Gastrocnemius medialis (tissue), 4 donors: ENCODE data around the gene CEP104. TPM values are rescaled to one million over a fixed set of nuclear protein-coding genes. Genes with fewer than 3 reads are reported as not detected.

Experiments used
- ATAC-seq, 2 donors: fragments of 150-250 bp; one replicate each; pipeline ENCODE4 v1.9.1; 2016
- DNase-seq, 2 donors: peaks; one replicate each; pipeline ENCODE4 v3.0.0-alpha.2; 2019
- H3K27ac ChIP-seq, 4 donors: fragments of 200-600 bp; sonication (generic); 1 replicate in 1 of 4; 2 replicates in 3 of 4; pipeline ENCODE4 v1.5.1; 2016 to 2018; ENCODE audit warnings: mild to moderate bottlenecking in 2 of 4, moderate library complexity in 1 of 4
- H3K27me3 ChIP-seq, 3 donors: fragments of 200-600 bp; sonication (generic) in 2 of 3; 1 replicate in 1 of 3; 2 replicates in 2 of 3; pipeline versions ENCODE4 v1.5.1 to v1.6.0; 2016 to 2019; ENCODE audit warnings: mild to moderate bottlenecking in 1 of 3, moderate library complexity in 1 of 3
- H3K36me3 ChIP-seq, 2 donors: fragments of 200-600 bp; sonication (generic) in 1 of 2; one replicate each; pipeline ENCODE4 v1.5.1; 2017 to 2018
- H3K4me1 ChIP-seq, 2 donors: fragments of 200-600 bp; sonication (generic) in 1 of 2; one replicate each; pipeline ENCODE4 v1.5.1; 2016 to 2017; ENCODE audit warnings: mild to moderate bottlenecking in 2 of 2
- H3K4me3 ChIP-seq, 4 donors: fragments of 200-600 bp; sonication (generic) in 3 of 4; 1 replicate in 1 of 4; 2 replicates in 3 of 4; pipeline ENCODE4 v1.5.1; 2016 to 2019; ENCODE audit warnings: mild to moderate bottlenecking in 2 of 4
- H3K9me3 ChIP-seq, 3 donors: fragments of 200-600 bp; sonication (generic) in 2 of 3; 1 replicate in 1 of 3; 2 replicates in 2 of 3; pipeline ENCODE4 v1.5.1; 2016 to 2019
- POLR2A ChIP-seq, 2 donors: fragments of 450-650 bp; IDR thresholded peaks; one replicate each; pipeline ENCODE4 v1.6.1; 2017; ENCODE audit warnings: antibody characterized with exemption in 2 of 2, mild to moderate bottlenecking in 2 of 2, moderate library complexity in 2 of 2
- in situ Hi-C, 4 donors: fragments of 200-750 bp; cut with MboI; loops; one replicate each; pipeline versions ENCODE4 v1.15.0 to v1.8.0; 2017; ENCODE audit warnings: low sequenced_read_pairs in 4 of 4
- intact Hi-C: fragments of 100-400 bp; cut with DNase I; formaldehyde crosslinking; loops from one replicate; pipeline ENCODE4 v1.15.1; 2023; ENCODE audit warnings: low total_unique reads
- total RNA-seq, 4 donors: library from RNA; depleted of rRNA; stranded (reverse); fragments of >200 nt; gene quantifications; one replicate each; pipeline versions ENCODE4 v1.1.0 to v1.2.3, GENCODE V29; 2016
- TF ChIP-seq, protein P1 (sequence below), 5 experiments: fragments of 450-650 bp in 3 of 5; fragments of 200-600 bp in 2 of 5; sonication (generic) in 2 of 5; IDR thresholded peaks in 4 of 5; conservative IDR thresholded peaks in 1 of 5; 1 replicate in 4 of 5; 2 replicates in 1 of 5; pipeline ENCODE4 v1.5.1; 2016 to 2019; ENCODE audit warnings: antibody characterized with exemption in 5 of 5, mild to moderate bottlenecking in 3 of 5, moderate library complexity in 3 of 5

Gene CEP104
- total RNA-seq, 4 donors from 2014 or later = 16.6 to 39.0 (median 21.9) TPM

DNA sequence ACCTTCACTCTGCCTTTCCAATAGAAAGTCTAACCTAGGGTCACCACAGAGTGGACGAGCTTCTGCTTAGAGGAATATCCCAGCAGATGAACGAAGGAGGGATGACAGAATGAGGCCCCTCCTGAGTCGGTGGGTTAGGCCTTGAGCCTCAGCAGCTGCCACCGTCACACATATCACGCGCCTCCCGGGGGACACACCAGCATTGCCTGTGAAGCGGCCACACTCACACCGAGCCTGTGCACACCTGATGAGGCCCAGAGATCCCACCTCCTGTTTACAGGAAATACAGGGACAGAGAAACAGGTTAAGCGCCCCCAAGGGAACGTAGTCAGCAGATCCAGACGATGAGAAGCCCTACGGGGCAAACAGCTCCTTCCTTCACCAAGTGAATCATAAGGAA lies 35.6 kb downstream of the CEP104 start:
- H3K27me3 ChIP-seq = no peaks in the 10 kb centered on the region
- TF ChIP-seq POLR2A (IDR thresholded peaks at IDR 0.05) = no peak
- TF ChIP-seq, protein P1, sequence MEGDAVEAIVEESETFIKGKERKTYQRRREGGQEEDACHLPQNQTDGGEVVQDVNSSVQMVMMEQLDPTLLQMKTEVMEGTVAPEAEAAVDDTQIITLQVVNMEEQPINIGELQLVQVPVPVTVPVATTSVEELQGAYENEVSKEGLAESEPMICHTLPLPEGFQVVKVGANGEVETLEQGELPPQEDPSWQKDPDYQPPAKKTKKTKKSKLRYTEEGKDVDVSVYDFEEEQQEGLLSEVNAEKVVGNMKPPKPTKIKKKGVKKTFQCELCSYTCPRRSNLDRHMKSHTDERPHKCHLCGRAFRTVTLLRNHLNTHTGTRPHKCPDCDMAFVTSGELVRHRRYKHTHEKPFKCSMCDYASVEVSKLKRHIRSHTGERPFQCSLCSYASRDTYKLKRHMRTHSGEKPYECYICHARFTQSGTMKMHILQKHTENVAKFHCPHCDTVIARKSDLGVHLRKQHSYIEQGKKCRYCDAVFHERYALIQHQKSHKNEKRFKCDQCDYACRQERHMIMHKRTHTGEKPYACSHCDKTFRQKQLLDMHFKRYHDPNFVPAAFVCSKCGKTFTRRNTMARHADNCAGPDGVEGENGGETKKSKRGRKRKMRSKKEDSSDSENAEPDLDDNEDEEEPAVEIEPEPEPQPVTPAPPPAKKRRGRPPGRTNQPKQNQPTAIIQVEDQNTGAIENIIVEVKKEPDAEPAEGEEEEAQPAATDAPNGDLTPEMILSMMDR (IDR thresholded peaks at IDR 0.05 in 4 of 5, conservative IDR thresholded peaks at IDR 0.05 in 1 of 5) = no peak
- DNase-seq (no peak), ATAC-seq (no peak)
- intact Hi-C loops (no loop called here), in situ Hi-C loops (loop anchor here in 1 of 4 donors (25.0 kb wide), 1 partner anchor 109 kb away; no protein-coding TSS in a partner anchor)
- H3K27ac ChIP-seq = no peak overlapping the region
- peaks cover 0 to 77% of the 10 kb centered on the region in 2 donors for H3K36me3 ChIP-seq
- no peaks in the 10 kb centered on the region for H3K9me3 ChIP-seq
- no peak overlapping the region for H3K4me3 ChIP-seq
- H3K4me1 ChIP-seq = no peaks in the 10 kb centered on the region

DNA sequence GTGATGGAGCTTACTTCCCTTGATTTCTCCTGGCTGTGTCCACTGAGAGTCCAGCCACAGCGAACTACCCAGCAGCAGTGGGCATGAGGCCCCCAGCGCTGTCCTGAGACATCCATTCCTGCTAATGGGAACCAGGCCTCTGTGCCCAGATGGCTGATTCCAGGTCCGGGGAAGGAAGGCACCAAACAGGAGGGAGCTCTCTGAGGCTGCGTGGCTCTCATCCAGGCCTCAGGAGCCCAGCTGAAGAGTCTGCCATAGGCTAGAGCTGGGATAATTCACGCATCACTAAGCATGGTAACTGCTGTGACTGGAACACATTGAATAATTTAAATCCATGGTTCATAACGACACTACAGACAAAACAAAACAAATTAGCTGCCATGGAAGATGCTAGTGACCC lies 36.0 kb downstream of the CEP104 start:
- ATAC-seq (no peak), DNase-seq (no peak)
- H3K27ac ChIP-seq = no peak overlapping the region
- TF ChIP-seq POLR2A (IDR thresholded peaks at IDR 0.05) = no peak
- TF ChIP-seq, protein P1 (IDR thresholded peaks at IDR 0.05 in 4 of 5, conservative IDR thresholded peaks at IDR 0.05 in 1 of 5) = no peak
- peaks cover 0 to 77% of the 10 kb centered on the region in 2 donors for H3K36me3 ChIP-seq
- no peaks in the 10 kb centered on the region for H3K9me3 ChIP-seq
- H3K4me3 ChIP-seq = no peak overlapping the region
- no peaks in the 10 kb centered on the region for H3K27me3 ChIP-seq
- in situ Hi-C loops = loop anchor here in 1 of 4 donors (25.0 kb wide), 1 partner anchor 109 kb away; no protein-coding TSS in a partner anchor
- intact Hi-C loops = no loop called here
- no peaks in the 10 kb centered on the region for H3K4me1 ChIP-seq

DNA sequence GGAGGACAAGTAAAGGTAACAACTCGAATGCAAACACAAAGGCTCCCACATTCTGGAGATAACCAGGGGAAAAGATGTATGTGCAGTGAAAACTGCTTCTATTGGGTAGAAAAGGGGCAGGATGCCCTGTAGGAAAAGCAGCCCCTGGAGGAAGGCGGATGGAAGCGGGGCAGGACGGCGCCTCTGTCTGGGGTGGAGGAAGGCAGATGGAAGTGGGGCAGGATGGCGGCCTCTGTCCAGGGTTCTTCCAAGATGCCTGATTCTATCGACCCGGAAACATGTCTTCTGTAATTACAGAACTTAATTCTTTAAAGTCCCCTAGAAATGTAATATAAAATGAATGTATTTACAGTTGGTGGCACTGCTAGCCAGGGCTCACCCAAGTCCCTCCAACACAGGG lies 36.7 kb downstream of the CEP104 start:
- intact Hi-C loops (no loop called here), in situ Hi-C loops (loop anchor here in 1 of 4 donors (25.0 kb wide), 1 partner anchor 108 kb away; no protein-coding TSS in a partner anchor)
- no peak overlapping the region for H3K4me3 ChIP-seq
- no peak for TF ChIP-seq POLR2A (IDR thresholded peaks at IDR 0.05)
- TF ChIP-seq, protein P1 (IDR thresholded peaks at IDR 0.05 in 4 of 5, conservative IDR thresholded peaks at IDR 0.05 in 1 of 5) = no peak
- no peaks in the 10 kb centered on the region for H3K27me3 ChIP-seq
- ATAC-seq (no peak), DNase-seq (no peak)
- no peaks in the 10 kb centered on the region for H3K9me3 ChIP-seq
- peaks cover 0 to 77% of the 10 kb centered on the region in 2 donors for H3K36me3 ChIP-seq
- no peak overlapping the region for H3K27ac ChIP-seq
- no peaks in the 10 kb centered on the region for H3K4me1 ChIP-seq

DNA sequence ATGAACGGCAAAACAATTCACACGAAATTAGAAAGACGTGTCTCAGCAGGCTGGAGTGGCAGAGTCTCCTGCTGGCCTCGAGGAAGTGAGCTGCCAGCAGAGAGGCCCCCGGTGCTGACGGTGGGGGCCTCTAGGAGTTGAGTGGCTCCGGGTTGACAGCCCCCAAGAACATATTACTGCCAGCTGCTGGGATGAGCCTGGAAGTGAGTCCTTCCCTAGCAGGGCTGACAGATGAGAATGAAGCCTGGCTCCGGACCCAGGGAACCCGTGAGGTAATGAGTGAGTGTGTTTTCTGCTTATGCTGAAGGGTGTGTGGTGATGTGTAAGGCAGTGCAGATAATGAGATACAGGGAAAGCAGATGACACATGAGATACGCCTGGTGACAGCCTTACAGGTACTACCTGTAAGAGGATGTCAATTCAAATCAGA lies 37.2 kb downstream of the CEP104 start:
- Histone ChIP-seq H3K27me3 (no peaks in the 10 kb centered on the region), H3K4me1 (no peaks in the 10 kb centered on the region), H3K27ac (no peak overlapping the region), H3K9me3 (no peaks in the 10 kb centered on the region), H3K36me3 (peaks cover 2 to 80% of the 10 kb centered on the region in 2 donors), H3K4me3 (no peak overlapping the region)
- intact Hi-C loops (no loop called here), in situ Hi-C loops (loop anchor here in 1 of 4 donors (25.0 kb wide), 1 partner anchor 107 kb away; no protein-coding TSS in a partner anchor)
- no peak for DNase-seq
- ATAC-seq = no peak
- TF ChIP-seq POLR2A (IDR thresholded peaks at IDR 0.05) = no peak
- TF ChIP-seq, protein P1 (IDR thresholded peaks at IDR 0.05 in 4 of 5, conservative IDR thresholded peaks at IDR 0.05 in 1 of 5) = no peak
